ENCODE results near the gene TMEM198.

- TF ChIP-seq CTCF (IDR thresholded peaks at IDR 0.05) (no peak), POLR2A (IDR thresholded peaks at IDR 0.05) (no peak)
These were observed 35.2 kb downstream of the TMEM198 start for GRCh38 chr2:219578811-219579613.
